ENCODE measurements around the gene PFDN6. TPM values are rescaled to one million over a fixed set of nuclear protein-coding genes. Genes with fewer than 3 reads are reported as not detected.

Gene PFDN6
- total RNA-seq, 1 experiment from 2014 or later: 85.8 TPM

DNA sequence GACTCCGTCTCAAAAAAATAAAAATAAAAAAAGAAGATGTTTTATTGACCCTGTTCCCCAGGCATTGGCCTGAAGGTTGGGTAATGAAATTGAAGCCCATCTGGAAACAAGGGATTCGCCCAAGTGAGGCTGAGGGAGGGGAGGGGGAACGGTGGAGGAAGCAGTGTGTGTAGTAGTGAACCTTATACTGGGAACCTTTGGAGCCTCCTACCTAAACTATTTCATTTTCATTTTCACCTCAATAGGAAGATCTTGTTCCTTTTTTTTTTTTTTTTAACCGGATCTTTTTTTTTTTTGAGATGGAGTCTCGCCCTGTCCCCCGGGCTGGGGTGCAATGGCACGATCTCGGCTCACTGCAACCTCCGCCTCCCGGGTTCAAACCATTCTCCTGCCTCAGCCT lies 41.3 kb downstream of the PFDN6 start:
- no peaks in the 10 kb centered on the region for H3K36me3 Mint-ChIP-seq (ENCODE audit: insufficient read depth in 1 of 3, low read depth in 3 of 3)
- no peak overlapping the region for H2AFZ ChIP-seq (ENCODE audit: low read length)
- no peak overlapping the region for H3K27ac Mint-ChIP-seq
- no peak overlapping the region for H3K23ac ChIP-seq (ENCODE audit: insufficient read length, low read depth, low read length)
- DNase-seq: no peak
- H3K9me3 ChIP-seq (ENCODE audit: control insufficient read depth, low read depth, low read length): no peaks in the 10 kb centered on the region
- no peaks in the 10 kb centered on the region for H3K27me3 ChIP-seq (ENCODE audit: insufficient read depth, low read length)
- no peak overlapping the region for H3K27ac ChIP-seq (ENCODE audit: insufficient read length, low read depth, low read length)
- H2AK5ac ChIP-seq (ENCODE audit: insufficient read length, low read length): no peak overlapping the region
- H3K9ac ChIP-seq (ENCODE audit: extremely low read depth, insufficient read length, low read length): no peak overlapping the region
- H2BK15ac ChIP-seq (ENCODE audit: low read depth, low read length): no peak overlapping the region
- no peaks in the 10 kb centered on the region for H3K79me2 ChIP-seq (ENCODE audit: insufficient read depth, low read length)
- no peak overlapping the region for H3K18ac ChIP-seq (ENCODE audit: insufficient read length, low read depth, low read length)
- WGBS (ENCODE audit: extremely low coverage, insufficient read length, low lambda C conversion rate): no CpG with 5 or more reads among the region's 10 CpGs
- H3K27me3 Mint-ChIP-seq (ENCODE audit: low read depth): peaks cover 2% of the 10 kb centered on the region
- H3K4me3 Mint-ChIP-seq: no peak overlapping the region
- H3K56ac ChIP-seq (ENCODE audit: insufficient read length, low read depth, low read length): no peak overlapping the region
- TF ChIP-seq, protein P1, sequence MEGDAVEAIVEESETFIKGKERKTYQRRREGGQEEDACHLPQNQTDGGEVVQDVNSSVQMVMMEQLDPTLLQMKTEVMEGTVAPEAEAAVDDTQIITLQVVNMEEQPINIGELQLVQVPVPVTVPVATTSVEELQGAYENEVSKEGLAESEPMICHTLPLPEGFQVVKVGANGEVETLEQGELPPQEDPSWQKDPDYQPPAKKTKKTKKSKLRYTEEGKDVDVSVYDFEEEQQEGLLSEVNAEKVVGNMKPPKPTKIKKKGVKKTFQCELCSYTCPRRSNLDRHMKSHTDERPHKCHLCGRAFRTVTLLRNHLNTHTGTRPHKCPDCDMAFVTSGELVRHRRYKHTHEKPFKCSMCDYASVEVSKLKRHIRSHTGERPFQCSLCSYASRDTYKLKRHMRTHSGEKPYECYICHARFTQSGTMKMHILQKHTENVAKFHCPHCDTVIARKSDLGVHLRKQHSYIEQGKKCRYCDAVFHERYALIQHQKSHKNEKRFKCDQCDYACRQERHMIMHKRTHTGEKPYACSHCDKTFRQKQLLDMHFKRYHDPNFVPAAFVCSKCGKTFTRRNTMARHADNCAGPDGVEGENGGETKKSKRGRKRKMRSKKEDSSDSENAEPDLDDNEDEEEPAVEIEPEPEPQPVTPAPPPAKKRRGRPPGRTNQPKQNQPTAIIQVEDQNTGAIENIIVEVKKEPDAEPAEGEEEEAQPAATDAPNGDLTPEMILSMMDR (conservative IDR thresholded peaks at IDR 0.05): no peak
- H4K91ac ChIP-seq (ENCODE audit: insufficient read length, low read depth, low read length): no peak overlapping the region
- H3K4me1 Mint-ChIP-seq: no peaks in the 10 kb centered on the region
- H4K5ac ChIP-seq (ENCODE audit: insufficient read length, low read depth, low read length): no peak overlapping the region
- no peak overlapping the region for H3K4ac ChIP-seq (ENCODE audit: low read depth, low read length)
- no peaks in the 10 kb centered on the region for H4K20me1 ChIP-seq (ENCODE audit: control insufficient read depth, insufficient read depth, insufficient read length)
- no peak overlapping the region for H3K14ac ChIP-seq (ENCODE audit: insufficient read depth, low read length)
- no peak overlapping the region for H3K4me2 ChIP-seq (ENCODE audit: insufficient read depth, insufficient read length, low read length)
- H3K9me3 Mint-ChIP-seq: no peaks in the 10 kb centered on the region
- H3K23me2 ChIP-seq (ENCODE audit: insufficient read length, low read depth, low read length, poor library complexity, severe bottlenecking): no peaks in the 10 kb centered on the region
- no peaks in the 10 kb centered on the region for H3K79me1 ChIP-seq (ENCODE audit: insufficient read depth, low read depth, low read length, poor library complexity, severe bottlenecking)
- H3T11ph ChIP-seq (ENCODE audit: low read length): no peak overlapping the region
- no peaks in the 10 kb centered on the region for H3K4me1 ChIP-seq (ENCODE audit: insufficient read depth, low read length)
- H2BK12ac ChIP-seq (ENCODE audit: insufficient read length, low read depth, low read length): no peak overlapping the region
- H2BK20ac ChIP-seq (ENCODE audit: low read depth, low read length, poor library complexity, severe bottlenecking): no peak overlapping the region
- no peak overlapping the region for H4K8ac ChIP-seq (replicated peaks; ENCODE audit: insufficient read length, low read depth, low read length)
- H2BK120ac ChIP-seq (ENCODE audit: low read depth, low read length, poor library complexity, severe bottlenecking): no peak overlapping the region
- H2BK5ac ChIP-seq (ENCODE audit: insufficient read length, low read length): no peak overlapping the region

Data from H9 (cell line).